HK-2 (cell line): Measurements from ENCODE around the gene HECW1.

ENCODE experiments used
- DNase-seq: peaks from one replicate; pipeline ENCODE4 v3.0.0-alpha.2; 2018; ENCODE audit not compliant: unreplicated experiment

The HECW1 gene

GRCh38 chr7:43437001-43437400 is 324.6 kb downstream of the HECW1 start:
- DNase-seq: no peak

GRCh38 chr7:43438897-43439479 is 326.5 kb downstream of the HECW1 start:
- no peak for DNase-seq

- DNase-seq: peak; percentile 42
These were observed 327.4 kb downstream of the HECW1 start for GRCh38 chr7:43439631-43440401.

- DNase-seq: no peak
These were observed 329.0 kb downstream of the HECW1 start for GRCh38 chr7:43441231-43442130.

GRCh38 chr7:43443381-43443780 is 330.9 kb downstream of the HECW1 start:
- no peak for DNase-seq

GRCh38 chr7:43444711-43445578 is 332.5 kb downstream of the HECW1 start:
- no peak for DNase-seq

- no peak for DNase-seq
These were observed 337.1 kb downstream of the HECW1 start for GRCh38 chr7:43449577-43449976.

GRCh38 chr7:43450894-43451293 is 338.4 kb downstream of the HECW1 start:
- no peak for DNase-seq

- no peak for DNase-seq
These were observed 342.6 kb downstream of the HECW1 start for GRCh38 chr7:43454936-43455518.

GRCh38 chr7:43456200-43456599 is 343.8 kb downstream of the HECW1 start:
- DNase-seq: no peak

- no peak for DNase-seq
These were observed 346.0 kb downstream of the HECW1 start for GRCh38 chr7:43458330-43459018.

GRCh38 chr7:43459019-43459337 is 346.5 kb downstream of the HECW1 start:
- no peak for DNase-seq

- no peak for DNase-seq
These were observed 348.4 kb downstream of the HECW1 start for GRCh38 chr7:43460733-43461348.

GRCh38 chr7:43461349-43462024 is 349.0 kb downstream of the HECW1 start:
- no peak for DNase-seq

- no peak for DNase-seq
These were observed 350.4 kb downstream of the HECW1 start for GRCh38 chr7:43462836-43463235.

- no peak for DNase-seq
These were observed 351.0 kb downstream of the HECW1 start for GRCh38 chr7:43463401-43463980.

GRCh38 chr7:43465581-43466554 is 353.4 kb downstream of the HECW1 start:
- no peak for DNase-seq

GRCh38 chr7:43467406-43467805 is 355.0 kb downstream of the HECW1 start:
- no peak for DNase-seq
